GM19455 (cell line): ENCODE data around the gene CCDC88B.
A peak's percentile ranks its signal among the peaks of the same experiment; 100 is the strongest.
"Not testable (repeated sequence)": the region's sequence is repeated elsewhere in the genome, so short reads cannot be mapped to it uniquely, and the experiment has no call there.

Experiments used
- ATAC-seq: cut with Tn5 transposase; IDR thresholded peaks from one replicate; pipeline ENCODE4 v1.9.1; 2021; ENCODE audit not compliant: unreplicated experiment

The CCDC88B gene

GRCh38 chr11:64304316-64305072 is 35.5 kb upstream of the CCDC88B start:
- ATAC-seq, result peak; percentile 25

GRCh38 chr11:64305075-64305690 is 34.8 kb upstream of the CCDC88B start, which contains the start of gene ESRRA:
TSS of gene ESRRA (plus strand) at chr11:64305524. CDS start at chr11:64307180, 1,656 bp downstream.
- ATAC-seq, result peak; percentile 60

GRCh38 chr11:64305691-64306562 is 34.1 kb upstream of the CCDC88B start:
- peak; percentile 32 for ATAC-seq

GRCh38 chr11:64306563-64306875 is 33.5 kb upstream of the CCDC88B start:
- no peak for ATAC-seq

DNA sequence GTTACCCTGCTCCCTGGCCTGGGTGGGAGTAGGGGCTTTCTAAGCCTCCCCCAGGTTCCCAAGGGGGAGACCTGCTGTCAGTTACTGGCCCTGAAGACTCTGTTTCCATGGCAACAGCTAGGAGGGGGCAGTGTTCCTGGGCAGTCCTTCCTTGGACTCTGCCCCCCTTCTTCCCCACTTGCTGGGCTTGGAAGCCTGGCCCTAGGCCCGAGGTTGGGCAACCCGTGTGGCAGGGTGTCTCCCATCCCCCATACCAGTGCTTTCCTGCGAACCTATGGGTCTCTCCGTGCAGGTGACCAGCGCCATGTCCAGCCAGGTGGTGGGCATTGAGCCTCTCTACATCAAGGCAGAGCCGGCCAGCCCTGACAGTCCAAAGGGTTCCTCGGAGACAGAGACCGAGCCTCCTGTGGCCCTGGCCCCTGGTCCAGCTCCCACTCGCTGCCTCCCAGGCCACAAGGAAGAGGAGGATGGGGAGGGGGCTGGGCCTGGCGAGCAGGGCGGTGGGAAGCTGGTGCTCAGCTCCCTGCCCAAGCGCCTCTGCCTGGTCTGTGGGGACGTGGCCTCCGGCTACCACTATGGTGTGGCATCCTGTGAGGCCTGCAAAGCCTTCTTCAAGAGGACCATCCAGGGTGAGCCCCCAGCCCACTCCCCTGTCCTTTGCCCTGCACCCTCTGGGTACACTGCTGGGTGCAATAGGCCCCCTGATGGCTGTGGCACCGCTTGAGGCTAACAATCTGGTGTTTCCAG is 33.0 kb upstream of the CCDC88B start:
- no peak for ATAC-seq

DNA sequence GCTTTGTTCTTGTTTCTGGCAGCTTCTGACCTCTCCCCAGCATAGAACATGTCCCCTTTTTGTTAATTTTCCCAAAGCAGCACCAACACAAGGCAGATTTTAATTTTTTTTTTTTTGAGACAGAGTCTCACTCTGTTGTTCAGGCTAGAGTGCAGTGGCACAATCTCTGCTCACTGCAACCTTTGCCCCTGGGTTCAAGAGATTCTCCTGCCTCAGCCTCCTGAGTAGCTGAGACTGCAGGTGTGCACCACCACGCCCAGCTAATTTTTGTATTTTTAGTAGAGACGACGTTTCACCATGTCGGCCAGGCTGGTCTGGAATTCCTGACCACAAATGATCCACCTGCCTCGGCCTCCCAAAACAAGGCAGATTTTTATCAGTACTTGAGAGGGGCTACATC is 32.2 kb upstream of the CCDC88B start:
- not testable (repeated sequence) for ATAC-seq

DNA sequence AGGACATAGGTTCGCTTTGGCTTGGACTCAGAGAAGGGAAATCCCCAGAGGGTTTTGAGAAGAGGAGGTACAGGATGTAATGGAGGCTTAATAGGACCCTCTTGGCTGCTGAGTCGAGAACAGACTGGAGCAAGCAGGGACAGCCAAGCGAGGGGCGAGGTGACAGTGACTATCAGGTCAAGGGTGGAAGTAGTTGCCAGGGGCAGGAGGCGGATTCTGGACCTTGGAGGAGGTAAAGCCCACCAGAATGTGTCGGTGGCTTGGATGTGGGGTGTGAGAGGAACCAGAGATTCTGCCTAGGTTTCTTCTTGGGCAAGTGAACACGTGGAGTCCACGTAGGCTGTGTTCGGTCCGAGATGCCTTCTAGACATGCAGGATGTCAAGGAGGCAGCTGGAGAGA is 27.1 kb upstream of the CCDC88B start:
- ATAC-seq, result no peak

DNA sequence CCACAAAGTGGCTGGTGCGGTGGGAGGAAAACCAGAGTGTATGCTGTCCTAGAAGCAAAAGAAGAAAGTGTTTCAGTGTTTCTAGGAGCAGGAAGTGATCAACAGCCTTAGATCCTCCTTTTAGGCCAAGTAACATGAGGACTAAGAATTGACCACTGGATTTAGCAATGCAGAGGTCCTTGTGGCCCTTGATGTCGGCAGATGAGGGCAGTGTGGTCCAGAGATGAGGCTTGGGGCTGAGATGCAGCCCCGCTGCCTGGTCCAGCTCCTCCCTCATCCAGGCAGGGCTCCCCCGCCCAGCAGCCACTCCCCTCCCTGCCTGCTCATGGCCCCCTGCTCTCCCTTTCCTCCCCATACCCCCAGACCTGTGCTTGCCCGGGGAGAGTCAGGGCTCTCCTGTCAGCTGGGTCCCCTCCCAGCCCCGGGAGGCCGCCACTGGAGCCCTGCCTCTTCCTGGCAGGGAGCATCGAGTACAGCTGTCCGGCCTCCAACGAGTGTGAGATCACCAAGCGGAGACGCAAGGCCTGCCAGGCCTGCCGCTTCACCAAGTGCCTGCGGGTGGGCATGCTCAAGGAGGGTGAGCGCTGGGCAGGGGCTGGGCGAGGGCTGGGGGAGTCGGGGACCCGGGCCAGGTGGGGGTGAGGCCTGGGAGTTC is 26.4 kb upstream of the CCDC88B start:
- no peak for ATAC-seq

- ATAC-seq, result no peak
These were observed 25.7 kb upstream of the CCDC88B start for GRCh38 chr11:64314146-64314804.

- ATAC-seq, result no peak
These were observed 25.0 kb upstream of the CCDC88B start for GRCh38 chr11:64314805-64315561.

DNA sequence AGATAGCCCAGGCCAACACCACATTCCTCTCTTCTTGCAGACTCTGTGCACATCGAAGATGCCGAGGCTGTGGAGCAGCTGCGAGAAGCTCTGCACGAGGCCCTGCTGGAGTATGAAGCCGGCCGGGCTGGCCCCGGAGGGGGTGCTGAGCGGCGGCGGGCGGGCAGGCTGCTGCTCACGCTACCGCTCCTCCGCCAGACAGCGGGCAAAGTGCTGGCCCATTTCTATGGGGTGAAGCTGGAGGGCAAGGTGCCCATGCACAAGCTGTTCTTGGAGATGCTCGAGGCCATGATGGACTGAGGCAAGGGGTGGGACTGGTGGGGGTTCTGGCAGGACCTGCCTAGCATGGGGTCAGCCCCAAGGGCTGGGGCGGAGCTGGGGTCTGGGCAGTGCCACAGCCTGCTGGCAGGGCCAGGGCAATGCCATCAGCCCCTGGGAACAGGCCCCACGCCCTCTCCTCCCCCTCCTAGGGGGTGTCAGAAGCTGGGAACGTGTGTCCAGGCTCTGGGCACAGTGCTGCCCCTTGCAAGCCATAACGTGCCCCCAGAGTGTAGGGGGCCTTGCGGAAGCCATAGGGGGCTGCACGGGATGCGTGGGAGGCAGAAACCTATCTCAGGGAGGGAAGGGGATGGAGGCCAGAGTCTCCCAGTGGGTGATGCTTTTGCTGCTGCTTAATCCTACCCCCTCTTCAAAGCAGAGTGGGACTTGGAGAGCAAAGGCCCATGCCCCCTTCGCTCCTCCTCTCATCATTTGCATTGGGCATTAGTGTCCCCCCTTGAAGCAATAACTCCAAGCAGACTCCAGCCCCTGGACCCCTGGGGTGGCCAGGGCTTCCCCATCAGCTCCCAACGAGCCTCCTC is 24.1 kb upstream of the CCDC88B start:
- not testable (repeated sequence) for ATAC-seq

GRCh38 chr11:64316672-64317324 is 23.2 kb upstream of the CCDC88B start:
- no peak for ATAC-seq

DNA sequence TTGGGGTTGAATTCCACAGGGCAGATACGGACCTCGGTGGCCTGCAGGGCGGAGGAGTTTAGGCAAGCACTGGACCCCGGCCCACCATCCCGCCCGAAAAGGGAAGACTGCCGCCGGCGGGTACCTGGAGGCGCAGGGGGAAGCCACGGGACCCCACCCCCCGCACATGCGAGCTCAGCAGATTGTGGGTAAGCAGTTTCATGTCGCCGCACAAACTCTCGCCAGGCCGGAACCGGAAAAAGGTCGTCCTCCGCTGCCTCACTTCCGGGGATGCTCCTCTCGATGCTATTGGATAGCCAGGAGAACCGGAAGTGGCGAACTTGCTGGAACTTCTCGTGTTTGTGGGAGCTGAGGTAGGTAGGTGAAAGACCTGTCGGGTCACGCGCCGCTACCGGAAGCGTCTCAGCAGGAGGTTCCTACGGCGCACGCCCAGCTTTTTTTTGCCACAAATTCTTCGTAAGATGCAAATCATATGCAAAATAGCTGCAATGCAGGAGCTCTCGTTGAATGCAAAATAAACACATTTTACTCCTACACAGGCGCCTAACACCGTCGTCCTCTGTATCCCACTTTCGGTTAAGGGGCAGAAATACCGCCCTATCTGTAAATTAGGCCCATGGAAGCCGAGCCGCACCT is 22.6 kb upstream of the CCDC88B start, which contains the start of gene TRMT112:
Gene TRMT112, minus strand, starts transcription at position 235 of the 636 bp plus-strand sequence. Its CDS starts 33 bp downstream, at position 202.
- ATAC-seq, result peak; percentile 64

GRCh38 chr11:64317961-64318765 is 21.8 kb upstream of the CCDC88B start, which contains the start of gene PRDX5:
TSS of gene PRDX5 (plus strand) at chr11:64318121. CDS start at chr11:64318216, 95 bp downstream.
- ATAC-seq, result peak; percentile 60

- ATAC-seq, result no peak
These were observed 20.9 kb upstream of the CCDC88B start for GRCh38 chr11:64318766-64319761.
